GM13977 (cell line): ENCODE data around the gene GNLY.

Experiments
- DNase-seq: peaks from one replicate; pipeline ENCODE4 v3.0.0; 2012; ENCODE audit warnings: low spot score
- in situ Hi-C: fragments of 300-500 bp; cut with MboI; formaldehyde crosslinking; loops from one replicate; pipeline ENCODE4 v1.12.0; 2022; ENCODE audit warnings: low sequenced_read_pairs, low pct_unique_long_range_greater_than_20kb, mixed read lengths, inconsistent platforms; ENCODE audit not compliant: unreplicated experiment
- TF ChIP-seq, protein P1 (sequence below): IDR thresholded peaks from 2 replicates; pipeline ENCODE4 v1.5.1; 2012; ENCODE audit warnings: mild to moderate bottlenecking, control low read depth; ENCODE audit not compliant: insufficient read depth; ENCODE audit errors: extremely low read depth, missing control alignments

The GNLY gene

DNA sequence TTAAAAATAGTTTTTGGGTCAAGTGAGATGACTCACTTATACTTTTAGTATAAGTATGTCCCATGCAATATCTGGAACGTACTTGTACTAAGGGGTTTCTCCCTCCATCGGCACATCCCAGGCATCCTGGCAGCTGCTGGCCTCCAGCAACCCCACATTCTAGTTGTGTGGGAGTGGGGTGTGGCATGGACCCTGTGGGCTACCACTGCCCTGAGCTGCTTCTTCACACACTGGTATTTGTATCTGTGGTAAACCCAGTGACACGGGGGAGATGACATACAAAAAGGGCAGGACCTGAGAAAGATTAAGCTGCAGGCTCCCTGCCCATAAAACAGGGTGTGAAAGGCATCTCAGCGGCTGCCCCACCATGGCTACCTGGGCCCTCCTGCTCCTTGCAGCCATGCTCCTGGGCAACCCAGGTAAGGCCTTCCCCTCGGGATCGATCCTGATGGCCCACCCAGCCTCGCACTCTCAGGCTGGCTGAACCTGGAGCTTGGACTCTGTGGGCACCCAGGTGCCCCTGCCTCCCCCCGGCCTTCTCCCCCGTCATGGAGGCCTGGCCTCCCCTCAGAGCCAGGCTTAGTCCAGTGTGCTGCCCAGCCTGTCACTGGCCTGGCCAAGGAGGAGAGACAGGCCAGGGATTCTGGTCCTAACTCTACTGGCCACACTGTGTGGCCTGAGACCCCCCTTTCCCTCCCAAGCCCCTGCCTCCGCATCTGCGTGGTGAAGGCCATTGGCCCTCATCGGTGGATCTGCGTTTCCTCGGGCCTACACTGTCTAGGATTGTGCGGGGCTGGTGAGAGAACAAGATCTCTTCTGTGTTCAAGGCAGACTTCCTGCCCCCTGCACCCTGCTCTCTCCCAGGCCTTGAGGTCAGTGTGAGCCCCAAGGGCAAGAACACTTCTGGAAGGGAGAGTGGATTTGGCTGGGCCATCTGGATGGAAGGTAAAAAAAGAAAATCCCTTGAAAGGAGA, at the start of gene GNLY:
Gene GNLY, plus strand, starts transcription at position 307 of the 974 bp plus-strand sequence. Its CDS starts 61 bp downstream, at position 368.
- TF ChIP-seq, protein P1, sequence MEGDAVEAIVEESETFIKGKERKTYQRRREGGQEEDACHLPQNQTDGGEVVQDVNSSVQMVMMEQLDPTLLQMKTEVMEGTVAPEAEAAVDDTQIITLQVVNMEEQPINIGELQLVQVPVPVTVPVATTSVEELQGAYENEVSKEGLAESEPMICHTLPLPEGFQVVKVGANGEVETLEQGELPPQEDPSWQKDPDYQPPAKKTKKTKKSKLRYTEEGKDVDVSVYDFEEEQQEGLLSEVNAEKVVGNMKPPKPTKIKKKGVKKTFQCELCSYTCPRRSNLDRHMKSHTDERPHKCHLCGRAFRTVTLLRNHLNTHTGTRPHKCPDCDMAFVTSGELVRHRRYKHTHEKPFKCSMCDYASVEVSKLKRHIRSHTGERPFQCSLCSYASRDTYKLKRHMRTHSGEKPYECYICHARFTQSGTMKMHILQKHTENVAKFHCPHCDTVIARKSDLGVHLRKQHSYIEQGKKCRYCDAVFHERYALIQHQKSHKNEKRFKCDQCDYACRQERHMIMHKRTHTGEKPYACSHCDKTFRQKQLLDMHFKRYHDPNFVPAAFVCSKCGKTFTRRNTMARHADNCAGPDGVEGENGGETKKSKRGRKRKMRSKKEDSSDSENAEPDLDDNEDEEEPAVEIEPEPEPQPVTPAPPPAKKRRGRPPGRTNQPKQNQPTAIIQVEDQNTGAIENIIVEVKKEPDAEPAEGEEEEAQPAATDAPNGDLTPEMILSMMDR: no peak
- in situ Hi-C loops: no loop called here
- DNase-seq: no peak

DNA sequence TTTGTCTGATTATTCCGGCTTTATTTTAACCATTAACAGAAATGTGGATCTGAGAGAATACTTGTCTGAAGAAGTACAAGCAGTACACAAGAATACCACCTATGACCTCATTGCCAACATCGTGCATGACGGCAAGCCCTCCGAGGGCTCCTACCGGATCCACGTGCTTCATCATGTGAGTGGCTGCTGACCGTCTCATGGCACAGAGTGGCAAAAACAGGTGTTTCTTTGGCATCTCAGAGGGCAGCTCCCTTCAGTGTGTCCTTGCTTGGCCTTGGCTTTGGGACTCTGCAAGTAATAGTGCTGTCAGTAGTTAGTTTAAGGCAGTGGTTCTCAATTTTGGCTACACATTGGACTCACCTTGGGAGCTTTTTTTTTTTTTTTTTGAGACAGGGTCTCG, 49.2 kb upstream of the GNLY start:
- in situ Hi-C loops: no loop called here
- no peak for DNase-seq
- TF ChIP-seq, protein P1: no peak

DNA sequence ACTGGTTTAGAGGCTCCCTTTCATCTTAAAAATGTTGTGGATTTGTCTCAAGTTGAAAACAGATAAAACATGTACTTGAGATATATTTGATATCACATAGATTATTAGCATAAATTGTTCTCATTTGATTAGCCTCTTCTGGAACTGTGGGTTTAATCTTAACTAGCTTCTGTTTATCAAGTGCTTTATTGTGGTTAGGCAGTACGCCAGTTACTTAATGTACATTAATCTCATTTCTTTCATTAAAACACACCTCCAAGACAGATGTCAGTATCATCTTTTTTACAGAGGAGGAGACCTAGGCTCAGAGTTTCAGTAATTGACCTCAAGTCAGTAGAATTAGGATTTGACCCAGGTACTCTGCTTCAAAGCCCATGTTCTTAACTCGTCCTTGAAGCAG, 48.0 kb upstream of the GNLY start:
- no peak for DNase-seq
- in situ Hi-C loops: no loop called here
- TF ChIP-seq, protein P1: no peak

DNA sequence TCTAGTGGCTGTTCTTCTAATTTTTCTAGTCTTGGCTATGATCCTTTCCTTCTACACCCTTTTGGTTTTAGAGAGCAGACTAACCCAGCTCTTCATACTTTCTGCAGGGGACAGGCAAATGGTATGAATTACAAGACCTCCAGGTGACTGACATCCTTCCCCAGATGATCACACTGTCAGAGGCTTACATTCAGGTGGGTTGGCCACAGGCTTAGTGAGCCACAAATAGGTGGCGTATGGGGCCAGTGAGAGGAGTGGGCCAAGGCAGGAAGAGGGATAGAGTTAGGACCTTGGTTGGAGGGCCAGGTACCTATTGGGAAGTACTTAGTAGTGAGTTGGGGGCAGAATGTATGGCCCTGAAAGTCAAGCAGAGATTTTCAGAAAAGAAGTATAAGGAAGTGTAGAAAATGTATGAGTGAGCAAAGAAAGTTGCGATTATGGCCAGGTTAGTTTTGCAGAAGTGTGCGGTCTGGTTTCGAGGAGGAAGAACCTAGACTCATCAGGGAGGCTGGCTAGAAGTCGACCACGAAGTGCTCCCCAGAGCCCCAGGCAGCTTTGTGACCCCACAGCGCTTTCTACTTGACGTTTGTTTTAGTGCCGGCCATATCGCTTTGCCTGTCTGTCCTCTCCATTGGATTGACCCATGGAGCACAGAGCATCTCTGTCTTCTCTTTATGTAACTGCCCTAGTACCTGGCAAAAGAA, 46.2 kb upstream of the GNLY start:
- TF ChIP-seq, protein P1: no peak
- no peak for DNase-seq
- in situ Hi-C loops: no loop called here

DNA sequence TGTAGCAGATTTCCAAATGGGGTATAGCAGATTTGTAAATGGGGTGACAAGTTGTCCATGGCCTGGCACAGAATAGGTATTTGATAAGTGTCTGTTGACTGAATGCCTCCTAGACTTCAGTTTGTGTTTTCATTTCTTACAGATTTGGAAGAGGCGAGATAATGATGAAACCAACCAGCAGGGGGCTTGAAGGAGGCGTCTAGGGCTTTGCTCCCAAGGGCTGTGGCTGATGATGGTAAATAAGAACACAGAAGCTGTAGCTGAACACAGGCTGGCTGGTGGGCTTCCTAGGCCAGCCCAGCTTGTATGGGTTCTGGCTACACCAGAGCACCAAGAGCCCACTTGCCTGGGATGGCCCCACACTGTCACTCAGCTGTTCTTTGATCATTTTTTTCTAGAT, 45.5 kb upstream of the GNLY start:
- TF ChIP-seq, protein P1: peak; percentile 43
- in situ Hi-C loops: no loop called here
- DNase-seq: no peak

DNA sequence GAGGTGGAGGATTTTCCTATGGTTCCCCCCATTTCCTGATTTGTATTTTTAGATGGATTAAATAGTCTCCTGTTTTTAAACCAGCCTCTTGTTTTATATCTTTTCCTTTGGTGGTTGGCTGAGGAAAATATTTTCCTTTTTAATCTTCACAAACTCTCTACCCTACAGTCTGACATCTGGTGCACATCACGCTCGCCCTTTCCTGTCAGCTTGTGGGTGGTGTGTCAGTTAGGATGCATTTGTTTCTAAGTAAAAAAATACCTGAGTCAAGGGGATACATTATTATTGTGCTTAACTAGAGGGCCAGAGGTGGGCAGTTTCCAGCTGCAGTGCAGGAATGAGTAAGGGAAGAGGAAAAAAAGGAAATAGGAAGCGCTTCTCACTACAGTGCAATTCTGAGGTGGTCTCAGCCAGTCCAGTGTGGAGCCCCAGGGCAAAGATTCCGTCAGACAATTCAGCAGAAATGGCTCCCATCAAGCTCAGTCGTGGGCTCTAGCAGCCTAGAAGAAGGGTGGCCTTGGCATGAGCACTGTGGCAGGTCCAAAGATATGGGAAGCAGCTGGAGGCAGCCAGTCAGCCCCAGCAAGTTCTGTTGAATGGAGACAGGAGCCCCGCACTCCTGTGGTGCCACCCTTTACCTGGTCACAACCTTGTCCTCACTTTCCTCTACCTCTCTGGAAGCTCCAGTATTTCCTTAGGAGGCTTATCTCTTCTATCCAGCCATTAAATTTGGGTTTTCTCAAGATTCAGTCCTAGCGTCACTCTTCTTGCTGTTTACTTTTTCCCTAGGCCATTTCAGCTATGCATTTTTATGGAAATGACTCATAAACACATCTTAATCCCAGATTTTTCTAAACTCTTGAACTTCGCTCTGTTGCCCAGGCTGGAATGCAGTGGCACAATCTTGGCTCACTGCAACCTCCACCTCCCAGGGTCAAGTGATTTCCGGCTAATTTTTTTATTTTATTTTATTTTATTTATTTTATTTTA, 44.7 kb upstream of the GNLY start:
- DNase-seq: no peak
- TF ChIP-seq, protein P1: no peak
- in situ Hi-C loops: no loop called here
